ENCODE measurements around the gene LMF1. TPM values are rescaled to one million over a fixed set of nuclear protein-coding genes. Genes with fewer than 3 reads are reported as not detected.

The LMF1 gene
- polyA plus RNA-seq, 3 donors: 5.9 to 14.7 (median 10.6) TPM

DNA sequence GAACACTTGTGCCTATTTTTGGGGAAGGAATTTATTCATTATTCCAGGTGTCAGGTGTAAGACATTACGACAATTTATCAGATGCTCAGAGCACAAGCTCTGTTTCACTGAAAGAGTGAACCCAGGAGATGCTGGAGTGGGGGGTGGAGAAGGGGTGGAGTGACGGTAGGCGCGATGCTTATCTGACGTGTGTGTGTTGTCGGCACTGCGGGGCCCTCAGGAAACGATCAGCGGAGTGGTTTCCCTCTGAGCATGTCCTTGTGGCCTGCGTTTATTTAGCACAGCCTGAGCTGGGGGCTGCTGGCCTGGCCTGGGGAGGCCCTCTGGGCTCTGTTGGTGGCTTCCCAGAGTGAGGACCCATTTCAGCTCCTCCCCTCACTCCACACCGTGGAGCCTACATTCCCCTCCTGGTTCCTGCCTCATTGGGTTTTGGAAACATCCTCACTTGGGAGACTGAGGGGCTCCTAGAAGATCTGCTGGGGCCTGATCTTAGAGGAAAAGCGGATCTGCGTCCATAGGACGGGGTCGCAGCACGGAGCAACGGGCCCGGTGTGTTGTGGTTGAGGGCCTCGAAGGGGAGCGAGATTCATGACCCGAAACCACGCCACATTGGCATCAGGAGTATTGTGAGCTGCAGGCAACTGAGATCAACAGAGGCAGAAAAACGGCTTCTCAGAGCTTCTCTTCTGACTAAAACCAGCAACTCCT, 151.3 kb downstream of the LMF1 start:
- Histone ChIP-seq H3K4me3 (replicated peaks in 1 of 3; ENCODE audit: low read depth in 2 of 3, low read length in 3 of 3) (no peak overlapping the region), H3K36me3 (replicated peaks in 1 of 2; ENCODE audit: control insufficient read depth in 1 of 2, insufficient read depth in 2 of 2, low read length in 2 of 2) (no peaks in the 10 kb centered on the region), H3K4me1 (ENCODE audit: control insufficient read depth in 1 of 2, insufficient read depth in 2 of 2, low read length in 2 of 2) (no peaks in the 10 kb centered on the region), H4K20me1 (ENCODE audit: insufficient read depth, low read length) (no peaks in the 10 kb centered on the region), H3K4me2 (replicated peaks; ENCODE audit: extremely low read depth, low read length, poor library complexity, severe bottlenecking) (no peak overlapping the region), H3K9ac (ENCODE audit: insufficient read depth, low read length, poor library complexity, severe bottlenecking) (no peak overlapping the region), H2AFZ (ENCODE audit: insufficient read depth, low read depth, low read length, poor library complexity, severe bottlenecking) (no peak overlapping the region), H3K27me3 (ENCODE audit: control insufficient read depth in 2 of 2, insufficient read depth in 2 of 2, low read length in 2 of 2) (peaks cover 9 to 43% of the 10 kb centered on the region in 2 donors), H3K9me3 (replicated peaks in 1 of 2; ENCODE audit: control insufficient read depth in 1 of 2, insufficient read depth in 1 of 2, low read length in 2 of 2) (peaks cover 0 to 15% of the 10 kb centered on the region in 2 donors), H3K79me2 (ENCODE audit: insufficient read depth, low read length) (no peaks in the 10 kb centered on the region), H3K27ac (ENCODE audit: low read depth in 1 of 2, low read length in 2 of 2) (no peak overlapping the region)
- under 1% methylated on average over 21 of the region's 23 CpGs for WGBS (ENCODE audit: insufficient coverage)
- Mint-ChIP-seq H3K4me3 (no peak overlapping the region), H3K27me3 (ENCODE audit: low read depth in 3 of 3) (peaks cover 31 to 40% (median 36%) of the 10 kb centered on the region in 3 donors), H3K36me3 (no peaks in the 10 kb centered on the region), H3K4me1 (no peaks in the 10 kb centered on the region), H3K27ac (no peak overlapping the region), H3K9me3 (peaks cover 0 to 9% (median 2%) of the 10 kb centered on the region in 7 donors)
- TF ChIP-seq, protein P1, sequence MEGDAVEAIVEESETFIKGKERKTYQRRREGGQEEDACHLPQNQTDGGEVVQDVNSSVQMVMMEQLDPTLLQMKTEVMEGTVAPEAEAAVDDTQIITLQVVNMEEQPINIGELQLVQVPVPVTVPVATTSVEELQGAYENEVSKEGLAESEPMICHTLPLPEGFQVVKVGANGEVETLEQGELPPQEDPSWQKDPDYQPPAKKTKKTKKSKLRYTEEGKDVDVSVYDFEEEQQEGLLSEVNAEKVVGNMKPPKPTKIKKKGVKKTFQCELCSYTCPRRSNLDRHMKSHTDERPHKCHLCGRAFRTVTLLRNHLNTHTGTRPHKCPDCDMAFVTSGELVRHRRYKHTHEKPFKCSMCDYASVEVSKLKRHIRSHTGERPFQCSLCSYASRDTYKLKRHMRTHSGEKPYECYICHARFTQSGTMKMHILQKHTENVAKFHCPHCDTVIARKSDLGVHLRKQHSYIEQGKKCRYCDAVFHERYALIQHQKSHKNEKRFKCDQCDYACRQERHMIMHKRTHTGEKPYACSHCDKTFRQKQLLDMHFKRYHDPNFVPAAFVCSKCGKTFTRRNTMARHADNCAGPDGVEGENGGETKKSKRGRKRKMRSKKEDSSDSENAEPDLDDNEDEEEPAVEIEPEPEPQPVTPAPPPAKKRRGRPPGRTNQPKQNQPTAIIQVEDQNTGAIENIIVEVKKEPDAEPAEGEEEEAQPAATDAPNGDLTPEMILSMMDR (IDR thresholded peaks at IDR 0.05): no peak
- no peak for DNase-seq
- intact Hi-C loops (cut with micrococcal nuclease): loop anchor here in 1 of 2 donors (10.0 kb wide), 1 partner anchor 105 kb away; no protein-coding TSS in a partner anchor

DNA sequence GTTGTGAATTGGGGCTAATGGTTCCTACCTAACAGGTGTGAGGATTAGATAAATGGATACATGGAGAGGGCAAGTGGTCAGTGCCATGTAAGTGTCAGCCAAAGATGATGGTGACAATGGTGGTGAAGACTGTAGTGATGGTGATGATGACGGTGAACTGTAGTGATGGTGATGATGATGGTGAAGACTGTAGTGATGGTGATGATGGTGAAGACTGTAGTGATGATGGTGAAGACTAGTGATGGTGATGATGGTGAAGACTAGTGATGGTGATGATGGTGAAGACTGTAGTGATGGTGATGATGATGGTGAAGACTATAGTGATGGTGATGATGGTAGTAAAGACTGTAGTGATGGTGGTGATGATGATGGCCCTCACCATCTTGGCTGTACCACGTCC, 152.2 kb downstream of the LMF1 start:
- no peak overlapping the region for H3K4me3 Mint-ChIP-seq
- intact Hi-C loops (cut with micrococcal nuclease): no loop called here
- no peaks in the 10 kb centered on the region for H3K79me2 ChIP-seq (ENCODE audit: insufficient read depth, low read length)
- no peak for DNase-seq
- H2AFZ ChIP-seq (ENCODE audit: insufficient read depth, low read depth, low read length, poor library complexity, severe bottlenecking): no peak overlapping the region
- peaks cover 0 to 1% of the 10 kb centered on the region in 2 donors for H3K4me1 ChIP-seq (ENCODE audit: control insufficient read depth in 1 of 2, insufficient read depth in 2 of 2, low read length in 2 of 2)
- H3K9ac ChIP-seq (ENCODE audit: insufficient read depth, low read length, poor library complexity, severe bottlenecking): no peak overlapping the region
- TF ChIP-seq, protein P1 (IDR thresholded peaks at IDR 0.05): no peak
- H4K20me1 ChIP-seq (ENCODE audit: insufficient read depth, low read length): no peaks in the 10 kb centered on the region
- H3K36me3 ChIP-seq (replicated peaks in 1 of 2; ENCODE audit: control insufficient read depth in 1 of 2, insufficient read depth in 2 of 2, low read length in 2 of 2): no peaks in the 10 kb centered on the region
- H3K9me3 ChIP-seq (replicated peaks in 1 of 2; ENCODE audit: control insufficient read depth in 1 of 2, insufficient read depth in 1 of 2, low read length in 2 of 2): peaks cover 0 to 15% of the 10 kb centered on the region in 2 donors
- peaks cover 38 to 49% (median 42%) of the 10 kb centered on the region in 3 donors for H3K27me3 Mint-ChIP-seq (ENCODE audit: low read depth in 3 of 3)
- WGBS (ENCODE audit: insufficient coverage): 73% methylated on average over 1 of the region's 2 CpGs
- H3K36me3 Mint-ChIP-seq: no peaks in the 10 kb centered on the region
- no peak overlapping the region for H3K27ac ChIP-seq (ENCODE audit: low read depth in 1 of 2, low read length in 2 of 2)
- no peak overlapping the region for H3K27ac Mint-ChIP-seq
- H3K4me2 ChIP-seq (replicated peaks; ENCODE audit: extremely low read depth, low read length, poor library complexity, severe bottlenecking): no peak overlapping the region
- peaks cover 14 to 52% of the 10 kb centered on the region in 2 donors for H3K27me3 ChIP-seq (ENCODE audit: control insufficient read depth in 2 of 2, insufficient read depth in 2 of 2, low read length in 2 of 2)
- H3K4me1 Mint-ChIP-seq: no peaks in the 10 kb centered on the region
- H3K4me3 ChIP-seq (replicated peaks in 1 of 3; ENCODE audit: low read depth in 2 of 3, low read length in 3 of 3): no peak overlapping the region
- peaks cover 0 to 9% (median 2%) of the 10 kb centered on the region in 7 donors for H3K9me3 Mint-ChIP-seq

All from CD14-positive monocyte (primary cell).